ENCODE measurements around the gene CPVL. TPM values are rescaled to one million over a fixed set of nuclear protein-coding genes. Genes with fewer than 3 reads are reported as not detected.

CPVL gene
- total and polyA plus RNA-seq, 2 of the 4 experiments (the other 2 are of a cell fraction), result not detected

DNA sequence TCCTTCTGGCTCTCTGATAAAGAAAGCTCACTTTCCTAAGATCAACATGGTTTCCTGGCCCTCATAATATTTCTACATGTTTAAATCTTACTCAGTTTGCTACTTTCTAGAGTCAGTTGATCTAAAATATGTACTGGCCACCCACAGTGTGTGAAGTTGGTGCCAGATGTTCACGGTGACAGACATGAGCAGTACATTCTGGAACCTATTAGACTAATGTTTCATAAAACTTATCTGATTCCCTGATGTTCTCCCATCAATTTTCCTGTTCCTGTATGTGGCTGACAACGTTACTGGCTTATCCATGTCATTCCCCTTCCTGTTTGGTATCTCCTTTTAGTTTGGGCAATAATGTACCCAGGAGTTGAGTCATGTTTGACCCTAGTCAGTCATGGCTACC is 13.7 kb upstream of the CPVL start:
- DNase-seq (no peak), ATAC-seq (ENCODE audit: low read depth) (no peak)
- Histone ChIP-seq H3K18ac (ENCODE audit: low read depth, low read length) (no peak overlapping the region), H3K9me3 (ENCODE audit: control insufficient read depth, insufficient read depth, low read length) (no peaks in the 10 kb centered on the region), H2AFZ (replicated peaks; ENCODE audit: low read length, poor library complexity) (no peak overlapping the region), H2AK5ac (ENCODE audit: low read depth, low read length) (no peak overlapping the region), H3K14ac (replicated peaks; ENCODE audit: low read depth, low read length) (no peak overlapping the region), H3K79me1 (ENCODE audit: low read depth in 1 of 2, low read length in 2 of 2) (no peaks in the 10 kb centered on the region), H2BK120ac (ENCODE audit: low read depth, low read length) (no peak overlapping the region), H4K8ac (ENCODE audit: low read depth in 2 of 2, low read length in 2 of 2) (no peak overlapping the region), H2BK15ac (ENCODE audit: low read depth, low read length) (no peak overlapping the region), H3K27ac (ENCODE audit: insufficient read depth, low read length) (no peak overlapping the region), H3K4me1 (ENCODE audit: control insufficient read depth, insufficient read depth, low read length) (no peaks in the 10 kb centered on the region), H3K27me3 (ENCODE audit: control insufficient read depth, insufficient read depth, low read length) (no peaks in the 10 kb centered on the region), H3K56ac (ENCODE audit: extremely low read depth, insufficient read depth, low read length) (no peak overlapping the region), H3K9me1 (ENCODE audit: insufficient read depth, low read length) (no peaks in the 10 kb centered on the region), H3K9ac (ENCODE audit: low read depth, low read length) (no peak overlapping the region), H2BK5ac (ENCODE audit: low read depth, low read length, poor library complexity, severe bottlenecking) (no peak overlapping the region), H3K23ac (ENCODE audit: low read depth, low read length) (no peak overlapping the region), H4K91ac (ENCODE audit: insufficient read depth, low read depth, low read length) (no peak overlapping the region), H4K5ac (ENCODE audit: low read depth, low read length) (no peak overlapping the region), H4K20me1 (ENCODE audit: insufficient read depth, low read length) (no peaks in the 10 kb centered on the region), H3K36me3 (ENCODE audit: control insufficient read depth, insufficient read depth, low read length) (no peaks in the 10 kb centered on the region), H2AK9ac (replicated peaks; ENCODE audit: low read depth, low read length, poor library complexity) (no peak overlapping the region), H3K4me2 (ENCODE audit: low read depth, low read length) (no peak overlapping the region), H3K4me3 (ENCODE audit: insufficient read depth, low read depth, low read length) (no peak overlapping the region), H2BK20ac (ENCODE audit: low read depth, low read length) (no peak overlapping the region), H3K4ac (ENCODE audit: low read depth, low read length) (no peak overlapping the region)
- ChIA-PET CTCF (no interaction called here), POLR2A (ENCODE audit: unreplicated experiment) (no interaction called here)
- intact Hi-C loops (cut with micrococcal nuclease) (no loop called here), in situ Hi-C loops (cut with MboI; ENCODE audit: low sequenced_read_pairs) (no loop called here), dilution Hi-C loops (cut with HindIII; ENCODE audit: low sequenced_read_pairs, unreplicated experiment) (no loop called here)
- WGBS, 2 experiments (ENCODE audit: extremely low coverage in 2 of 2, insufficient read length in 1 of 2), result no CpG with 5 or more reads among the region's 2 CpGs
- BruUV-seq (replicated peaks), result no TSS peak
- no peak for TF ChIP-seq SMC3 (IDR thresholded peaks at IDR 0.05; ENCODE audit: low read depth, low read length)
- TF ChIP-seq POLR2A (IDR thresholded peaks at IDR 0.05; ENCODE audit: low read depth, low read length), result no peak
- TF ChIP-seq BHLHE40 (IDR thresholded peaks at IDR 0.05; ENCODE audit: low read depth, low read length), result no peak

All from IMR-90 (cell line).